Gastrocnemius medialis (tissue), 4 donors: Measurements from ENCODE around the gene LYL1.

ENCODE experiments used
- POLR2A ChIP-seq, 2 donors: fragments of 450-650 bp; IDR thresholded peaks; one replicate each; pipeline ENCODE4 v1.6.1; 2017; ENCODE audit warnings: antibody characterized with exemption in 2 of 2, mild to moderate bottlenecking in 2 of 2, moderate library complexity in 2 of 2
- TF ChIP-seq, protein P1 (sequence below), 5 experiments: fragments of 450-650 bp in 3 of 5; fragments of 200-600 bp in 2 of 5; sonication (generic) in 2 of 5; IDR thresholded peaks in 4 of 5; conservative IDR thresholded peaks in 1 of 5; 1 replicate in 4 of 5; 2 replicates in 1 of 5; pipeline ENCODE4 v1.5.1; 2016 to 2019; ENCODE audit warnings: antibody characterized with exemption in 5 of 5, mild to moderate bottlenecking in 3 of 5, moderate library complexity in 3 of 5

DNA sequence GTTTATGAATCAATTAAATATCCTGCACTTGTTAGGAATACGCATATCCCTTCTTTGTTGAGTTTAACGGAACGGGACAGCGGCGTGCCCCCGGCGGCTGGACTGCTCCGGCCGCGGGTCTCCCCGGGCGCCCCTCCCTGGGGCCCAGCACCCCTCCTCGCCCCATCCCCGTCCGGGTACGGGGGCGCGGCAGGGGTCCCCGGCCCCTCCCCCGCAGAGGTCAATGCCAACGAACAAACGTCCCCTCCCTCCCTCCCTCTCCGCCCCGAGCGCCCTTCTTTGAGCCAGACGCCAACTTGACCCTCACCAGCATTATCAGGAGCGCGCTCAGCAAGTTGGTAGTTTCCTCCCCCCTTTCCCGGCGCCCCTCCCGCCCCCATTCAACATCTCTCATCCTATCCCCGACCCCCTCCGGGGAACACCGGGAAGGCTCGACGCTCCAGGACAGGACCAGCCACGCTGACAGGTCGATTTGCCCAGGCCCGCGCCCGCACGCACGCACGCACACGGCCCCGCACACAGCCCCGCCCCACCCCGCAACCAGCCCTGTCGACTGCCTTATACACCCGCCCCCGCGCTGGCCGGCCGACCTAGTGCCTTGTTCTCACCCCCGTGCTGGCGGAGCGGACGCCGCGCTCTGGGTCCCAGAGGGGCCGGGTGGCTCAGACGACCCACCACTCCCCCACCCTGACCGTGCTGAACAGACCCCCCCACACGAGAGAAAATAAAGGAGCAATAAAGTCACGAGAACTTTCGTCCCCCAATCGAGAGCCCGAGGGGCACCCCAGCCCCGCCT, 5.0 kb downstream of the LYL1 start:
- TF ChIP-seq POLR2A (IDR thresholded peaks at IDR 0.05), result no peak
- TF ChIP-seq, protein P1, sequence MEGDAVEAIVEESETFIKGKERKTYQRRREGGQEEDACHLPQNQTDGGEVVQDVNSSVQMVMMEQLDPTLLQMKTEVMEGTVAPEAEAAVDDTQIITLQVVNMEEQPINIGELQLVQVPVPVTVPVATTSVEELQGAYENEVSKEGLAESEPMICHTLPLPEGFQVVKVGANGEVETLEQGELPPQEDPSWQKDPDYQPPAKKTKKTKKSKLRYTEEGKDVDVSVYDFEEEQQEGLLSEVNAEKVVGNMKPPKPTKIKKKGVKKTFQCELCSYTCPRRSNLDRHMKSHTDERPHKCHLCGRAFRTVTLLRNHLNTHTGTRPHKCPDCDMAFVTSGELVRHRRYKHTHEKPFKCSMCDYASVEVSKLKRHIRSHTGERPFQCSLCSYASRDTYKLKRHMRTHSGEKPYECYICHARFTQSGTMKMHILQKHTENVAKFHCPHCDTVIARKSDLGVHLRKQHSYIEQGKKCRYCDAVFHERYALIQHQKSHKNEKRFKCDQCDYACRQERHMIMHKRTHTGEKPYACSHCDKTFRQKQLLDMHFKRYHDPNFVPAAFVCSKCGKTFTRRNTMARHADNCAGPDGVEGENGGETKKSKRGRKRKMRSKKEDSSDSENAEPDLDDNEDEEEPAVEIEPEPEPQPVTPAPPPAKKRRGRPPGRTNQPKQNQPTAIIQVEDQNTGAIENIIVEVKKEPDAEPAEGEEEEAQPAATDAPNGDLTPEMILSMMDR (IDR thresholded peaks at IDR 0.05 in 4 of 5, conservative IDR thresholded peaks at IDR 0.05 in 1 of 5), result no peak
